ENCODE measurements around the gene ITGB4. TPM values are rescaled to one million over a fixed set of nuclear protein-coding genes. Genes with fewer than 3 reads are reported as not detected.
A peak's percentile ranks its signal among the peaks of the same experiment; 100 is the strongest.

The ITGB4 gene
- total RNA-seq, 1 donor: 0.09 TPM

- no peak for DNase-seq (ENCODE audit: low read depth)
- no peak overlapping the region for H3K4me3 ChIP-seq (ENCODE audit: low read depth, low read length)
- no peak for TF ChIP-seq CTCF (IDR thresholded peaks at IDR 0.05; ENCODE audit: insufficient read depth, low read length)
Observed at GRCh38 chr17:75767881-75768280, 46.6 kb downstream of the ITGB4 start.

DNA sequence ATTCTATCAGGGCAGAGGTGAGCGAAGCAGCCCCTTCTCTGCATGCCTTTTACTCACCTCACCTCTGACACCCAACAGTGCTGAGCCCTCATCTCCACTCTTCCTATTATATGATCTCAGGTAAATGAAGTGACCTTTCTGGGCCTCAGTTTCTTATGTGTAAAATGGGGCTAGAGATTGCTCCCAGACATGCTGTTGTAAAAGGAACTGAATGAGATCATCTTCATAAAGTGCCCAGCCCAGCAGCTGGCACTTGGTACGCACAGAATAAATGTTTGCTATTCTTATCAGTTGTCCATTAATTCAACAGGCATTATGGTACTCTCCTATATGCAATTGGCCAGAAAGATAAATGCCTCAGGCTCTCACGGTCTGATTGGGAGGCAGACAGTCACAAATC is 48.3 kb downstream of the ITGB4 start:
- DNase-seq (ENCODE audit: low read depth): no peak
- H3K4me3 ChIP-seq (ENCODE audit: low read depth, low read length): no peak overlapping the region
- no peak for TF ChIP-seq CTCF (IDR thresholded peaks at IDR 0.05; ENCODE audit: insufficient read depth, low read length)

GRCh38 chr17:75771334-75772281 is 50.3 kb downstream of the ITGB4 start:
- no peak overlapping the region for H3K4me3 ChIP-seq (ENCODE audit: low read depth, low read length)
- DNase-seq (ENCODE audit: low read depth): peak; percentile 41
- peak; percentile 13 for TF ChIP-seq CTCF (IDR thresholded peaks at IDR 0.05; ENCODE audit: insufficient read depth, low read length)

DNA sequence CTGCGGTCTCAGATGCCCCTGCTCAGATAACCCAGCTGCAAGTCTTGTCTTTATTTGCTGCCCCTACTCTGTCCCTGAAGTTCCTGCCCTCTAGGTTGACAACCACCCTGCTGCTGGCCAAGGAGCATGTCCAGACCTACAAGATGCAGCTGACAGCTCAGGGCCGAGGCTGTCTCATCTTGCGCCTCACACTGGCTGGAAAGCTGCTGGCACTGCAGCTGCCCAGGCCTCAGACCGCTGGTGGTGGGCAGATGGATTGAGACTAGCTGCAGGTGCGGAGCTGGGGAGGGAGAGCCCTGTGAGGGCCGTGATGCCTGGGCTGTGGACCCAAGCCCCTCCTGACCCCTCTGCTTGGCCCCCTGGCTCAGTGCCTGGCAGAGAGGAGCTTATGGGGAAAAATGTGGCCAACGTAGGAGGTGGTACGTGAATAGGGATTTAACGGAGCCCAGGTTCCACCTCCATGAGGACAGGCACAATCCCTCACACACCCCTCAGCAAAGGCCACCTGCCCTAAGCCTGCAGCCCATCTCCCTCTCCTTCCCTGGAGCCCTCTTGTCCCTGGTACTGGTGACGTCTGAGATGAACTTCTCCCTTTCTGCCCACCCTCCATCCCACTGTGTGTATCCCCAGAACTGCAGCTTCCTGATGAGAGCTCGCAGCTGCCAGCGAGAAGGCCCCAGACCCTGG is 52.0 kb downstream of the ITGB4 start:
- DNase-seq (ENCODE audit: low read depth): no peak
- H3K4me3 ChIP-seq (ENCODE audit: low read depth, low read length): no peak overlapping the region
- no peak for TF ChIP-seq CTCF (IDR thresholded peaks at IDR 0.05; ENCODE audit: insufficient read depth, low read length)

GRCh38 chr17:75773808-75774470 is 52.7 kb downstream of the ITGB4 start:
- no peak overlapping the region for H3K4me3 ChIP-seq (ENCODE audit: low read depth, low read length)
- DNase-seq (ENCODE audit: low read depth): no peak
- TF ChIP-seq CTCF (IDR thresholded peaks at IDR 0.05; ENCODE audit: insufficient read depth, low read length): no peak

DNA sequence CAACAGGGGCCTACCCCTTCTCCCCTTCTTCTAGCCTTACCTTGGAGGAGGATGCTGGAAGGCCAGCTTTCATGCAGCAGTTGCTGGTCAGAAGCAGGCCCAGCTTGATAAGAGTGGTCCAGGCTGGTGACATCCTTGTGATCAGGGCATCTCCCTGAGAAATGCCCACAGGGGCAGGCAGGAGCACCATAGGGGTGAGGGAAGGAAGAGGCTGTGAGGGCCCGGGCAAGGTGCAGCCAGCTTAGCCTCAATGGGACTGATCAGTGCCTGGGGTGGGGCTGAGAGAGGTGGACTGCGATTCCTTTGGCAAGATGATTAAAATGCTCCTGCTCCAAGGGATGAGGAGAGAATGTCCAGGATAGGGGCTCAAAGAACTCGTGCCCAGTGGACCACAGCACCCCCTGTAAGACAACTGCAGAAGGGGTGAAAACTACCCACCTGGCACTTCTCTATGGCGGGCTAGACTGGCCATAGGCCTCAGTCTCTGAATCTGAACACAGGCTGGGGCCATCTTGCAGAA is 53.3 kb downstream of the ITGB4 start:
- no peak for TF ChIP-seq CTCF (IDR thresholded peaks at IDR 0.05; ENCODE audit: insufficient read depth, low read length)
- no peak for DNase-seq (ENCODE audit: low read depth)
- no peak overlapping the region for H3K4me3 ChIP-seq (ENCODE audit: low read depth, low read length)

Data from fibroblast of the aortic adventitia (primary cell).